Activated T-cell treated with anti-CD3 and anti-CD28 coated beads, Interleukin-2, amount 50 U/mL, for 72 hours (primary cell): Measurements from ENCODE around the gene PINK1. TPM values are rescaled to one million over a fixed set of nuclear protein-coding genes. Genes with fewer than 3 reads are reported as not detected.
"Not testable (repeated sequence)": the region's sequence is repeated elsewhere in the genome, so short reads cannot be mapped to it uniquely, and the experiment has no call there.

Experiments used
- ATAC-seq, 2 donors: fragments of 150-1000 bp; cut with Tn5 transposase; replicated peaks in 1 of 2; 2 replicates each; pipeline ENCODE4 v1.10.0; 2021; ENCODE audit warnings: moderate library complexity in 2 of 2, mild to moderate bottlenecking in 1 of 2
- DNase-seq, 2 donors: peaks; one replicate each; pipeline ENCODE4 v3.0.0; 2021 to 2022; ENCODE audit warnings: mixed read lengths in 1 of 2
- H3K27ac Mint-ChIP-seq: one replicate; pipeline ENCODE4 v1.8.0; 2022; ENCODE audit warnings: mild to moderate bottlenecking, moderate library complexity, mixed read lengths
- H3K27me3 Mint-ChIP-seq: one replicate; pipeline ENCODE4 v1.8.0; 2022; ENCODE audit warnings: low read depth, mixed read lengths
- H3K36me3 Mint-ChIP-seq, 2 donors: one replicate each; pipeline ENCODE4 v1.8.0; 2022; ENCODE audit warnings: mixed read lengths in 2 of 2, mild to moderate bottlenecking in 1 of 2; ENCODE audit not compliant: insufficient read depth in 2 of 2
- H3K4me1 Mint-ChIP-seq: one replicate; pipeline ENCODE4 v1.8.0; 2022; ENCODE audit warnings: low read depth, mixed read lengths
- H3K4me3 Mint-ChIP-seq, 2 donors: one replicate each; pipeline ENCODE4 v1.8.0; 2022; ENCODE audit warnings: mild to moderate bottlenecking in 2 of 2, mixed read lengths in 2 of 2, moderate library complexity in 2 of 2
- H3K9me3 Mint-ChIP-seq, 2 donors: one replicate each; pipeline ENCODE4 v1.8.0; 2022; ENCODE audit warnings: mixed read lengths in 2 of 2
- total RNA-seq, 2 donors: library from RNA; stranded (reverse); gene quantifications; one replicate each; pipeline ENCODE4 v1.2.3, GENCODE V29; 2022

The PINK1 gene
- total RNA-seq, 2 donors from 2014 or later: 8.3 to 9.0 TPM

DNA sequence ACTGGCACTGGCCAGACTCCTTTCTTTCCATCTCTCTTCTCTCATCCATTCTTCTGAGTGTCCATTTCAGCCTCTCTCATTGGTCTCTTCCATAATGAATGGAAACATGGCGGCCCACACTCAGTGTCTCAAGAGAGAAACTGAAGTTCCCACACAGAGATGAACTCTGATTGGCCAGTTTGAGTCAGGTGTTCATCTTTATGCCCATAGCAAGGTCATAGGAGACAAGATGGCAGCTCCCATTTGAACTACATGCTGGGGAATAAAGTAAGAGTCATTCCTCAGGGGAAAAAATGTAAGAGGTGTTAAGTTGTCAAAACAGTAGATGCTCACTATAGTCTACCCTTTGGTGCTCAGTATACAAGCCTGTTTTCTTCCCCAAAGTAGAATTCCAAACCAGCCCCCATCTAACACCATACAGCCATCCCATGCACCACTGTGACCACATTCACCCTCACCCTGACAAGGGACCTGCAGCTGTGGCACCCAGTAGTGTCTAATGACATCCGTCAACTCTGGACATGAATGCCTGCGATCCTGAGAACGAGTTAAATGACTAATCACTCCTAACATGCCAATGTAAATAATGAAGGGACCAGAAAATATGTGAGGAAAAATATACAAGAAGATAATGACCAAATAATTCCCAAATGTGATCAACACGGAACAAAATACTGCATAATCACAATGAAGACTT is 32.0 kb upstream of the PINK1 start:
- Mint-ChIP-seq H3K27me3 (peaks cover 6% of the 10 kb centered on the region), H3K27ac (no peak overlapping the region), H3K36me3 (no peaks in the 10 kb centered on the region), H3K4me3 (no peak overlapping the region), H3K4me1 (no peaks in the 10 kb centered on the region), H3K9me3 (no peaks in the 10 kb centered on the region)
- DNase-seq (no peak), ATAC-seq (no peak)

- no peaks in the 10 kb centered on the region for H3K9me3 Mint-ChIP-seq
- H3K27me3 Mint-ChIP-seq: peaks cover 6% of the 10 kb centered on the region
- no peak for DNase-seq
- no peak for ATAC-seq
- no peak overlapping the region for H3K27ac Mint-ChIP-seq
- H3K36me3 Mint-ChIP-seq: no peaks in the 10 kb centered on the region
- no peak overlapping the region for H3K4me3 Mint-ChIP-seq
- no peaks in the 10 kb centered on the region for H3K4me1 Mint-ChIP-seq
These were observed 30.3 kb upstream of the PINK1 start for GRCh38 chr1:20602851-20603450.

DNA sequence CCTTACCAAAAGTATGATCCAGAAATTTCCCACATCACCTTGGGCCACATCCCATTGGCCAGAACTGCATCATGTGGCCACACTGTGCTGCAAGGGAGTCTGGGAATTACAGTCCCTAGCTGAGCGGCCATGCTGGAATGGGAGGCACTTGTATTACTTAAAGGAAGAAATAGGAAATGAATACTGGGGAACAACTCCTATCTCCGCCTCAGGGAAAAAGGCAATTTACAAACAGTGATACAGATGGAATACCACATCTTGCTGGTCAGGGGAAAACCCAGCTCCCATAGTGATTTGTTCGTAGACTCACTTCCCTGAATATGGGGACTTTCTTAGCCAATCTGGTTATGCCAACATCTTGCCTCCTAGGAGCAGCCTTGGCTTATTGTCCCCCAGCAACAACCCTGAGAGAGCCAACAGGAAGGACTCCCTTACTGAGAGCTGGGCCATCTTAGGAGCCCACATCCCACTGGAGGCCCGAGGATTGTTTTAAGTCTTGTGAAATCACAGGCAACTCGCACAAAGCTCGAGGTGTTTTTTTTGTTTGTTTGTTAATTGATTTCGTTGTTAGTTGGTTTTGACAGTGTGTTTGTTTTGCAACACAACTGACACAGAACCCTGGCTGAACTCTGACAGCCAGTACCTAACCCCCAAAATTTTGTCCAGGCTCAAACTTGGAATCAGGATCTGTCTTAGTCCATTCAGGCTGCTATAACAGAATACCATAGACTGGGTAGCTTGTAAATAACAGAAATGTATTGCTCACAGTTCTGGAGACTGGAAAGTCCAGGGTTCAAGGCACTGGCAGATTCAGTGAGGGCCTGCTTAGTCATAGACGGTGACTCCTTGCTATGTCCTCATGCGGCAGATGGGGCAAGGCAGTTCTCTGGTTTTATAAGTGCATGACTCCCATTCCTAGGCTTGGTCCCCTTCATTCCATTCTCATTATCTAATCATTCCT is 29.5 kb upstream of the PINK1 start:
- no peaks in the 10 kb centered on the region for H3K9me3 Mint-ChIP-seq
- ATAC-seq: no peak
- H3K27ac Mint-ChIP-seq: no peak overlapping the region
- no peak for DNase-seq
- no peak overlapping the region for H3K4me3 Mint-ChIP-seq
- no peaks in the 10 kb centered on the region for H3K4me1 Mint-ChIP-seq
- H3K36me3 Mint-ChIP-seq: no peaks in the 10 kb centered on the region
- peaks cover 3% of the 10 kb centered on the region for H3K27me3 Mint-ChIP-seq

DNA sequence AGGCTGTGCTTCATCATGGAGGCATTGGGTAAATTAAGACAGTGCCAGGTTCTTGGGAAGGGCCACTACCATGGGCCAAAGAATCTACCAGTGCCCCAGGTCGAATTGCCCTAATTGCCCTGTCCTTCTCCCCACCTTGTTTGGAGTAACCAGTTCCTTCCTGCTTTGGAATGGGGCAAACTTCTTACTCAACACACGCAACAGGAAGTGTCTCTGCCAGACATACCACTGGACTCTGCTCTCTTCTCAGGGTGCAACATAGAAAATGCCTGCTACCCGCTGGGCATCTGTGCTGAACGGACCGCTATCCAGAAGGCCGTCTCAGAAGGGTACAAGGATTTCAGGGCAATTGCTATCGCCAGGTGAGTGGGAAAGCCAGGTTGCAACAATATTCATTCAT is 28.6 kb upstream of the PINK1 start:
- H3K4me1 Mint-ChIP-seq: no peaks in the 10 kb centered on the region
- DNase-seq (no peak), ATAC-seq (no peak)
- no peak overlapping the region for H3K4me3 Mint-ChIP-seq
- no peaks in the 10 kb centered on the region for H3K27me3 Mint-ChIP-seq
- H3K36me3 Mint-ChIP-seq: no peaks in the 10 kb centered on the region
- no peak overlapping the region for H3K27ac Mint-ChIP-seq
- H3K9me3 Mint-ChIP-seq: no peaks in the 10 kb centered on the region

DNA sequence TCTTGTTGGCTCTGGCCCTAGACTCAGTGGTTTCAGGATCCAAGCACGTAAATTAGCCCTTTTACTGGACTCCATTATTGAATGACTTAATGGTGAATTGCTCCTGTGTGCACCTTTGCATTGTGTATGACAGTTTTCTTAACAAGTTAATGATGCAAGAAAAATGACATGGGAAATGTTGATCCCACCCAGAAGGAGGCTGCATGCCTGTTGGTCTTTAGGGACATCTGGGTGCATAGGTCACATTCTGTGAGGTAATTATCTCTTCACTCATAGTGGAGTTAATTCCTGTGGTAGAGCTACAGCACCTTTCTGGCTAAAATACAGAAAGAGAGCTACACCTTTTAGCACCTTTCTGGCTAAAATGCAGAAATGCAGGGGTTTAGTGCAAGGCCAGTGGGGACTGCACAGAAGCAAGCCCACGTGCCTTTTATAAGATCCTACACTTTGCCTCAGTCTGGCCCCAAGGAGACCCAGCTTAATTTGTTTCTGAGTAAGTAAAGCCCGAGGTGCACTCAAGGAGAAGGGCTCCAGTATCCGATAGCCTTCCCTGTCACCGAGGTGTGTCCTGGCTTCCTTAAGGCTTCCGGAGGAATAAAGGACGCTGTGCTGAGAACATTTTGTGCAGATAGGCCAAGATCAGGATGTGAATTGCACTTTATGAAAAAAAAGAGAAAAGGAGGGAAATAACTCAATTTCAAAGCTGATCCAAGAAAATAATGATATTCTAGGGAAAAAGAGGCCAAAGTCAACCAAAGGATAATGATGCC is 26.3 kb upstream of the PINK1 start:
- not testable (repeated sequence) for H3K9me3 Mint-ChIP-seq, H3K27ac Mint-ChIP-seq, H3K4me1 Mint-ChIP-seq, H3K27me3 Mint-ChIP-seq, DNase-seq, ATAC-seq, H3K4me3 Mint-ChIP-seq, H3K36me3 Mint-ChIP-seq

DNA sequence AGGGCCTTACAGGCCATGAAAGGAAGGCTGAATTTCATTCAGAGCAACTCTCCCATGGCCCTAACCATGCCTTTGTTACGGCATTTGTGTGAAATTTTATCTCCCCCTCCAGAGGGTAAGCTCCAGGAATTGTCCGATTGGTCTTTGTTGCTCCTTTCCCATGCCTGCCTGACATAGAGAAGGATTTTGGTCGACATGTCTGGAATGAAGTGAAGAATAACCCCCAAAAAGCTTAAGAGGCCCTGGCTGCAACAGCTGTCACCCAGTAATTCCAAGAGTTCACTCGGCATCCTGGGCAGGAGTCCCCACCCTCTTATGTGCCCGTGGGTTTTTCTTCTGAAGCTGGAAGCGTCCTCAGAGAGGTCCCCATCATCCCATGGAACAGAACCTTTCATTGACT is 23.7 kb upstream of the PINK1 start:
- Mint-ChIP-seq H3K36me3 (no peaks in the 10 kb centered on the region), H3K4me1 (no peaks in the 10 kb centered on the region), H3K9me3 (no peaks in the 10 kb centered on the region), H3K27me3 (no peaks in the 10 kb centered on the region), H3K27ac (no peak overlapping the region), H3K4me3 (no peak overlapping the region)
- no peak for ATAC-seq
- DNase-seq: no peak

GRCh38 chr1:20610970-20611369 is 22.3 kb upstream of the PINK1 start:
- Mint-ChIP-seq H3K4me1 (no peaks in the 10 kb centered on the region), H3K4me3 (no peak overlapping the region), H3K36me3 (no peaks in the 10 kb centered on the region), H3K9me3 (no peaks in the 10 kb centered on the region), H3K27me3 (no peaks in the 10 kb centered on the region), H3K27ac (no peak overlapping the region)
- DNase-seq: no peak
- no peak for ATAC-seq

DNA sequence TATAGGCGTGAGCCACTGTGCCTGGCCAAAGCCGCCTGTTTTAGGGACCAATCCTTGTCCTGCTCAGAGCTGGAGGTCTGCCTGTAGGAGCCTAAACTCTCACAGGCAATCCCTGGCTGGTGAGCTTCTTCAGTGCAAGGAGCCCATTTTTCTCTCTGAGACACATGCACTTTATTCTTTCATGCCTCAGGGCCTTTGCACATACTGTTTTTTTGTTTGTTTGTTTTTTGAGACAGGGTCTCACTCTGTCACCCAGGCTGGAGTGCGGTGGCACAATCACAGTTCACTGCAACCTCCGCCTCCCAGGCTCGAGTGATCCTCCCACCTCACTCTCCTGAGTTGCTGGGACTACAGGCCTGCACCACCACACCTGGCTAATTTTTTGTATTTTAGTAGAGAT is 21.6 kb upstream of the PINK1 start:
- no peak for DNase-seq
- Mint-ChIP-seq H3K27me3 (no peaks in the 10 kb centered on the region), H3K36me3 (no peaks in the 10 kb centered on the region), H3K27ac (no peak overlapping the region), H3K9me3 (no peaks in the 10 kb centered on the region), H3K4me1 (no peaks in the 10 kb centered on the region), H3K4me3 (no peak overlapping the region)
- no peak for ATAC-seq

- no peaks in the 10 kb centered on the region for H3K9me3 Mint-ChIP-seq
- H3K36me3 Mint-ChIP-seq: no peaks in the 10 kb centered on the region
- ATAC-seq (no peak), DNase-seq (no peak)
- no peak overlapping the region for H3K4me3 Mint-ChIP-seq
- no peaks in the 10 kb centered on the region for H3K27me3 Mint-ChIP-seq
- no peaks in the 10 kb centered on the region for H3K4me1 Mint-ChIP-seq
- no peak overlapping the region for H3K27ac Mint-ChIP-seq
These were observed 21.0 kb upstream of the PINK1 start for GRCh38 chr1:20612221-20612746.

DNA sequence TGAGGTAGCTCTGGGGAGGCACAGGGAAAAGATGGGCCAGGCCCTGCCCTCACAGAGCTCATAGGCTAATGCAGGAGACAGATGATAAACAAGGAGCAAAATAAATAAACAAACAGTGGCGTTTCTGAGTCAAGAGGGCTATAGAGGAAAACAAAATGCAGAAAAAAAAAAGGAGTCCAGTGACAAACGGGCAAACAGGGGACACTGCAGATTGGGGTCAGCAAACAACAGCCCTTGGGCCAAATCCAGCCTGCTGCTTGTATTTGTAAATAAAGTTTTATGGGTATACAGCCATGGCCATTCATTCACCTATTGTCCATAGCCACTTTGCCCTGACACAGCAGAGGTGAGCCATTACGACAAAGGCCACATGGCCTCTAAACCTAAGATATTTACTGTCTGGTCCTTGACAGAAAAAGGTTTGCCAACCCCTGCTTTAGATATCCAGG is 19.1 kb upstream of the PINK1 start:
- Mint-ChIP-seq H3K9me3 (no peaks in the 10 kb centered on the region), H3K4me3 (no peak overlapping the region), H3K4me1 (no peaks in the 10 kb centered on the region), H3K36me3 (no peaks in the 10 kb centered on the region), H3K27me3 (peaks cover 7% of the 10 kb centered on the region), H3K27ac (no peak overlapping the region)
- DNase-seq (no peak), ATAC-seq (no peak)

DNA sequence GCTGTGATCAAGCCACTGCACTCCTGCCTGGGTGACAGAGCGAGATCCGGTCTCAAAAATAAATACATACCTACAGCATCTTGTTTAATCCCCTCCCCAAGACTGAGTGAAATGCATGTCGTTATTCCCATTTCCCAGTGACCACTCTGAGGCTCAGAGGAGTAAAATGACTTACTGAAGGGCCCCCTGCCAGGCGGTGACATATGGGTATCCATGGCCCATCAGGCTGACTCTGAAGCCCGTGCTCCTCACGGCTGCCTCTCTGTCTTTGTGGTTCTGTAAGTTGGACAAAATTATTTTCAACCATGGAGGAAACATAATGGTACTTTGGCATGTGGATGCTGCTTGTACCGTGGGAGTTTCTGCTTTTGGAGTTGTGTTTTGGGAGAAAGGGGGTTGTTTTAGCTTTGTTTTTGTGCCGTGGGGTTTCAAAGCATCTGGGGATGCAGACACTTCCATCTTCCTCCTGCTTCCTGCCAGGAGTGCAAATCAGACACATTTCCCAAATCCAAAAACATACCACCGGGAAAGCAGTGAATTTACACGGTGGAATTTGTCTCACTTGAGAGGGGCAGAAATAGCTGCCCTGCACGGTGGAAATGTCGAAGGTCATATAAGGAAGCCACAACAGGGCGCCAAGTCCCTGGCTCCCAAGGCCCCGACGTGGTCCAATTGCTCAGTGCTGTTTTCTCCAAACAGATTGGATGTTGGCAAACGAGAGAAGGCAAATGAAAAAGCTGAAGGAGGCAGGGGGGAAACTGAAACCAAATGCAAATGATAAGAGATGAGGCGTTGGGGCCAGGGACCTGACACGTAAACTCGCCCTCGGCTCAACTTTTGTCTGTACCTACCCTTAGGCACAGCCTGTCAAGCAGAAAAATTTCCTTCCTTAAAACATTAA is 17.1 kb upstream of the PINK1 start:
- DNase-seq (no peak), ATAC-seq (no peak)
- Mint-ChIP-seq H3K27ac (no peak overlapping the region), H3K9me3 (no peaks in the 10 kb centered on the region), H3K36me3 (no peaks in the 10 kb centered on the region), H3K4me3 (no peak overlapping the region), H3K4me1 (no peaks in the 10 kb centered on the region), H3K27me3 (peaks cover 7% of the 10 kb centered on the region)
